Mesenteric fat pad (tissue), 1 donor: ENCODE results near the gene GALNS. TPM values are rescaled to one million over a fixed set of nuclear protein-coding genes. Genes with fewer than 3 reads are reported as not detected.

Source experiments
- DNase-seq: peaks from one replicate; pipeline ENCODE4 v3.0.0-alpha.2; 2020; ENCODE audit warnings: low spot score
- total RNA-seq: library from RNA; stranded (reverse); fragmentation: NEBNext Ultra II Directional; extraction: Animal tissue kit (Norgen Biotek cat#: 25700); gene quantifications from one replicate; pipeline ENCODE4 v1.2.1, GENCODE V29; 2021
- donor health status: DM: yes; HTN: yes; CAD: no.

The GALNS gene
- total RNA-seq, 1 donor from 2014 or later = 28.6 TPM

DNA sequence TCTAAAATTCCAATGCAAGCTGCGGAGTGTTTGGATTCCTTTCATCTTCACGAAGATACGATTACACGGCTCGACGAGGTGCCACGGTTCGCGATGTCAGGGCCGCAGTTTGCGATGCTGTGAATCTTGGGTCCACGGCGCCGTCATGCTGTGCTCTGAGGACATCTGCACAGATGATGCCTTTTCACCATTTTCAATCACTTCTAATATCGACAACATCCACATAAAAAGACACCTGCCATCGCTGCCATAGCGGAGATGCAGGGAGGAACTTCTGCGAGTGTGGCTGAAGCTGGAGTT is 38.2 kb downstream of the GALNS start:
- DNase-seq = no peak

DNA sequence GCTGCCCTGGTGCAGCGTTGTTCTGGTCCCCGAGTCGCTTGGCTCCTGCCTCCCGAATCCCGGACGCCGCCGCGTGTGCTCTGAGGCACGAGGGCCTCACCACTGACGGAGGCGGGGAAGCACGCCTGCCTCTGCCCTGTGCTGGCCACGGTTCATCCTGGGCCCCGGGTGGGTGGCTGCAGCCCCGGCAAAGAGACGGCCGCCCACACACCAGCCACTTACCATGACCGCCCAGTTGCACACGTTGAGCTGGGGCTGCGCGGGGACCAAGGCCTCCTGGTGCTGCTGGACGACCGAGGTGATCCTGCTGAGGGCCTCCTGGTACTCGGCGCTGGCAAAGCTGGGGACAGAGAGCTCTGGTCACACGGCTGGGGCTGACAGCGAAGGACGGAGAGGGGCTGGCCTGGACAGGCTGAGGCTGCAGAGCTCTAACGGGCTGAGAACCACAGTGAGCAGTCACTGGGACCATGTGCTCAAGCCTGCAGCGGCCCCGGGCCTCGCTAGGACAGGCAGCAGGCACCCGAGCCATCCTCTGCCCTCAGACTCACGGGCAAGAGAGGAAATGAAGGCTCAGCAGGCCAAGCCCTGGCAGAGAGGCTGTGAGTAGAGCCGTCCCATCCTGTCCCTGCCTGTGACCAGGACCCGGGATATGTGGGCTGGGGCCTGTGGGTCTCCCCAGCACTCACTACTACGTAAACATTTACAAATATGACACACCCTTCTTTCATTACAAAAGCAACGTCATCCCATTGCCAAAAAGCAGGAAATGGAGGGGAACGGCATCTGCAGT is 38.8 kb downstream of the GALNS start:
- DNase-seq = no peak

DNA sequence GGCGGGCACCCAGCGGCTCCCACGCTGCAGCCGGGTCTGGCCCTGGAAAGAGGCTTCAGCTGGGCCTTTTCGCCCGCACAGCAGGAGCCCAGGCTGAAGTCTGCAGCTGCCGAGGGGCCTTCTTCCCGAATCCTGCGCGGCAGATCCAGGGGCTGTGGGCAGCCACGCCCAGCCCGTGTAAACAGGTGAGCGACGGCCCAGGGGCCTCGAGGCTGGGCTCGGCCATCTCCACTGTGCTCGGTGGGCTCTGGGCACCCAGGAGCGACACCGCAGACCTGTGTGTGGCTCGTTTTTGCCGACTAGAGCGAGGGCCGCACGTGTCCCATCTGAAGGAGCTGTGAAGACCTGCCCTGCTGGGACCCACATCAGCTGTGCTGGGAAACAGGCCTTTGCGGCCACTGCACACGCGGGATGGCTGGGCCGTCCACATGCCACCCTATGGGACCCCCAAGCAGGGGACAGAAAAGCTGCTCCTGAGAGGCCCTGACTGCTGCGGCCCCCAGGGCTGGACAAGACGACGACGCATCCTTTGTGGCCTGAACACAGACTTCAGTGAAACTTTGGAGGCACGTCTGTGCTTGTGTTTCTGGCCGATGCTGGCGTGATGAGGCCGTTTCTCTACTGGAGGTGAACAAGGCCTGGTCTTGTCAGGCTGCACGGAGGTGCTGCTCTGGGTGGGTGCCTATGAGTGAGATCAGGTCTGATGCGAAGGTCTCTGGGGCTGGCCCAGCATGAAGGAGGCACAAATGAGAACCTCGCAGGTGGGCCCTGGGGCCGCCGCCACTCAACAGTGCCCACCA is 39.8 kb downstream of the GALNS start:
- no peak for DNase-seq

DNA sequence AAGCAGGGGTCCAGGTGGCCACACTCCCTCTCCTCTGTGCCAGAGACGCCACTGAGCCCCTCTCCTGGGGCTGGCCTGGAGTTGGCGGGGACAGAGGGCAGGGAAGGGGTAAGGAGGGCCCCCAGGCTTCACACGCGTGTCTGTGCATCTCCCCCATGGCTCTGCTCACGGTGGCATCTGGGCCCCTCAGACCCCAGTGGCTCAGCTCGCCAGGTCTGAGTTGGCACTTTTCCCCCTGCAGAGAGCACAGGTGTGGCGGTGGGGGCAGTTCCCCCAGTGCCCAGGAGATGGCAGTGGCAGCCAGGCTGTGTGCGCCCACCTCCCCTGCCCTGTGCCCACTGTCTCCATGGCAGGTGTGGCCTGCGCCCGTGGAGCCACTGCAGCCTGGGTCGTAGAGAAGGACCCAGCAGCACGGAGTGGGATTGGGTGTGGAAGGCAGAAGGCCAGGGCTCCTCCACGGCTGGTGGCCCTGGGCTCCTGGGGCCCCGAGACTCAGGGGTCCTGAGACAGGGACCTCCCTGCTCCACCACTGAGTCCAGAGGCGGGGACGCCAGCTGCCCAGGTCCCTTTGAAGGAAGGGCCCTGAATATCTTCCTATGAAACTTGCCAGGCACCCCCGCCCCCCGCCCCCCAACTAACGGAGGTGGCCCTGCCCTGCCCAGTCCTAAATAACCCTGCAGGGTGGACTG is 40.7 kb downstream of the GALNS start:
- no peak for DNase-seq

DNA sequence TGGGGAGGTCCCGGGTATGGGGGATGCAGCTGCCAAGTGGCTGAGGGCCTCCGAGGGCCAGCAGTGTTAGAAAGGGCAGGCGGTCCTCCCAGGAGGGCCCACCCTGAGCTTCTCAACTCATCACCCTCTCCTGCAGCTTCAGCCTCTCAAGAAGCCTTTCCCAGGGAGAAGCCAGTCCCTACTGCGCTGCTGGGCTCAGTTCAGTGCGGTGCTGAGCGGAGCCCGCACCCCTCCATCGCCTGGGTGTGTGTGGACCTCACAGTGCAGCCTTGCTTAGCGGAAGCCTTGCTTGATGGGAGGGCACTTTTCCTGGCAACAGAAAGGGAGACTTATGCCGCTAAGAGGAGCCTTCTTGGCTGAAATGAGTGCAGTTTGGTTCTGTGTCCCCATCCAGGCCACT is 41.5 kb downstream of the GALNS start:
- DNase-seq = no peak

DNA sequence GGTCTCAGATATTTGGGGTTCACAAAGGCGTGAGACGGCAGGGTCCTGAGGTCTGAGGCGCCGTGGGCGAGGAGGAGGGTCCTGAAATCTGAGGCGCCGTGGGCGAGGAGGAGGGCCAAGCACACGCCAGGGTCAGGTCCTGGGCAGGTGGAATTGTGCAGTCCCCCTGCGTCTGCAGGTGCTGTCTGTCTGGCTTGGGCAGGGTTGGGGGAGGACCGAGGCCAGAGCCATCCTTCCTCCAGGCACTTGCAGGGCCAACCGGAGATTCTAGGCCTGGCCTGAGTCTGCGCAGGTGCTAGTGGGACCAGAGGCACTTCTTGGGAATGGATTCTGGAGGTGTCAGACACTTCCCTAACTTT is 42.6 kb downstream of the GALNS start:
- DNase-seq = no peak

DNA sequence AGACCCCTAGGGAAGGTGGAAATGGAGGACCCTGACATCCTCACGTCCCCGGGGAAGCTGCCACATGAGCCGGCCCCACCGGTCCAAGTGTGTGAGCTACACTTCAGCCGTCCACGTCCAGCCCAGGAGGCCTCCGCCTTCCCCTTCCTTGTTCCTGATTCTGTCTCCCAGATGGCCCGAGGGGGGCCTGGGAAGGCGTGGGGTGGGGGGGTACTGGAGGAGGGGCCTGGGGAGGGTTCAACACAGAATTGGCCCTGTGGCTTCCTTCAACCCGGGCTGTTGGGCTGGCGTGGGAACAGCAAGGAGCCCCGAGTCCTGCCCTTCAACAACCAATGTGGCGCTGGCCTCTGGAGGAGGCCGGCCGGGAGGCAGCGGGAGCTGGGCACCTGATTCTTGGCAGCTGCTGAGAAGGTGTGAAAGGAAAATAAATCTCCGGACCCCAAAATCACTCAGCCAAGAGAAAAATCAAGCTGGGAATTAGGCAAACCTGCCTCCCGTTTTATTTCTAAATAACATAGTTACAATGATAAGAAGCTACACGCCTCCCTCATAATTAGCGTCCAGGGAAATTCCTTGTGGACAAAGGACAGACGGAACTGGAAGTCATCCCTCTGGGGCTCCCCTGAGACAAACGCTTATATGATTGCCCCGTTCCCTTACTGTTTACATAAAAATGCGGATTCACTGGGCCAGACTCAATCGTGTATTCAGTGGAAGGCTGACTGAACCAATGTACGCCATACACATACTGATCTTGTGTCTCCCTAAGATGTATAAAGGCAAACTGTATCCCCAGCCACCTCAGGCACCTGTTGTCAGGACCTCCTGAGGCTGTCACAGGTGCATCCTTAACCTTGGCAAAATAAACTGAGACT is 43.2 kb downstream of the GALNS start:
- no peak for DNase-seq

DNA sequence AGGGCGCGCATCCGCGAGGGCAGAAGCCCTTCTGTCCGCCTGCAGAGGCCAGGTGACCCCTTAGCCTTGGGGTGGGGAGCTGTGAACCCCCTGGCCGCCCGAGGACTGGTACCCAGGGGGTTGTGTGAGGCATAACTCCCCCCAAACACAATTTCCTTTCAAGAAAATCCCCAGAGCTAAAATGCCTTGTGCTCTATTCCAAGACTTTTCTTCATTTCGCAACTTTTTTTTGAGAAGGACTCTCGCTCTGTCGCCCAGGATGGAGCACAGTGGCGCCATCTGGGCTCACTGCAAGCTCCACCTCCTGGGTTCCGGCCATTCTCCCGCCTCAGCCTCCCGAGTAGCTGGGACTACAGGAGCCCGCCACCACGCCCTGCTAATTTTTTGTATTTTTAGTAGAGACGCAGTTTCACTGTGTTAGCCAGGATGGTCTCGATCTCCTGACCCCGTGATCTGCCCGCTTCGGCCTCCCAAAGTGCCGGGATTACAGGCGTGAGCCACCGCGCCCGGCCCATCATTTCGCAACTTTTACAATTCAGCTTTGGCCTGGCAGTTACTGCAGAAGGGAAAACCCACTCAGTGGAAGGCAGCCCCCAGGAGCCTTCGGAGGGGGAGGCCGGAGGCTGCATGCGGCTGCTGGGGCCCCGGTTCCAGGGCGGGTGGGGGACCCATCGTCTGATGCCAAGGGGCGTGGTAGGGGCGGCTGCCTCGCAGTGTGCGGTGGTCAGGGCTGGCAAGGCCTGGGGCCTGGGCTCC is 44.1 kb downstream of the GALNS start:
- DNase-seq = no peak

DNA sequence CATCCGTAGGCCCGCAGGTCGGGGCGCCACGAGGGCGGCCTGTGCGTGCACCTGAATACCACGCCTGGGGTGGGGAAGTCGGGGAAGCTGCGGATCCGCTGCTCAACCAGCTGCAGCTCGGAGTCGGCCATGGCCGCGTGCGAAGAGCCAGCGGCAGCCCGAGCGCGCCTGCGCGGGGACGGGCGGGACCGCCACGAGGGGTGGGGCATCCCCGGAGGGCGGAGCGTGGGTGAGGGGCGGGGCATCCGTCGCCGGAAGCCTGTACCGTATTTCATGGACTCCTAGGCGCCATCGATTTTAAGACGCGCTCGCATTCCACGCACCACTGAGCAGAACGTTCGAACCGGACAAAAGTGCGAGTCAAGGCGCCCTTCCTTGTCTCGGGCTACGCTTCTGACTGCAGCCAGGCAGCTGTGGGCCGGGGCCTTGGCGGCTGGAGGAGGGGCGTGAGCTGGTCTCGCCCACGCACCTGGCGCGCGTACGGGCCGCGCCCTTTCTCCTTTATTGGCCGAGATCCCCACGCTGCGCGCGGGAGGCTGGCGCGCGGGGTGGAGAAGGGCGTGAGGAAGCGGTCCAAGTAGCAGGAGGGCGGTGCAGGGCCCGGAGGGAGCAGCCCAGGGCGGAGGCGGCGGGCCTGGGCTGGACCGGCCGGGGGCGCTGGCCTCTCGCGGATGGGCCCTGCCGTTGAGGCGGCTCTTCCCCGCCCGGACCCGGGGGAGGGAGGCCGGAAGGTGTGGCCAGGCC is 44.8 kb downstream of the GALNS start, which contains the start of gene APRT:
Gene APRT, minus strand, starts transcription at position 160 of the 744 bp plus-strand sequence. Its CDS starts 29 bp downstream, at position 131.
- peak; percentile 99 for DNase-seq

DNA sequence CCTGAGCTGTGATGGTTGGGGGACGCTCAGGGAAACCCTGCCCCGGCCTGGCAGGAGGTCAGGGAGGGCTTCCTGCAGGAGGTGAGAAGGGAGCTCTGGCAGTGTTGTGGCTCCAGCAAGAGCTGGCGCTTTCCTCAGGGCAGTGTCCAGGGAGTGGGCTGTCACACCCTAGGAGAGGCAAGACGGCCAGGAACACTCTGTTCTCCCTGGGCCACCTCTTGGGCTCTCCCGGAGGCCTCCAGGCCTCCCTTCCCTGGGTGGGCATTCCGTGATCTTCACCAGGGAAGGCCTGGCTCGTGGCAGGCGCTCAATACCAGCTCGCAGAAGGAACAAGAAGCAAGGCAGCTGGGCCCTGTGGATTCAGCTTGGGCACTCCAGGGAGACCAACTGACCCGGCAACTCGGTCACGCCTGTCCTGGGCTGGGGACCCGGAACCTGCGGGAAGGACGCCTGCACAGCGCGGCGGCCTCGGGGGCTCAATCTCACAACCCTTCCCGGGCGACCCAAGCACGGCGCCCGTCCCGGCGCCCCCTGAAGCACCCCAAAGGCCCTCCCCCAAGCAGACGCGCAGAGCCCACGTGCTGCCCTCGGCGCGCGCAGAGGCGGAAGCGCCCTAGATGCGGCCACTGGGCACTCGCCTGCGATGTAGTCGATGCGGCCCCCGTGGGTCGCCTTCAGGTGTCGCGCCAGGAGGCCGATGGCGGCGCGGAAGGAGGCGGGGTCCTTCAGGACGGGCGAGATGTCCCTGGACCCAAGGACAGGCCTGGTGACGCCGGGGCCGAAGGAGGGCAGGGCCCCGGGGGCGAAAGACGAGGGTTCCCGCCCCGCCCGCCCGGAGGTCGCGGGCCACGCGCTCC is 45.6 kb downstream of the GALNS start:
- DNase-seq = no peak

DNA sequence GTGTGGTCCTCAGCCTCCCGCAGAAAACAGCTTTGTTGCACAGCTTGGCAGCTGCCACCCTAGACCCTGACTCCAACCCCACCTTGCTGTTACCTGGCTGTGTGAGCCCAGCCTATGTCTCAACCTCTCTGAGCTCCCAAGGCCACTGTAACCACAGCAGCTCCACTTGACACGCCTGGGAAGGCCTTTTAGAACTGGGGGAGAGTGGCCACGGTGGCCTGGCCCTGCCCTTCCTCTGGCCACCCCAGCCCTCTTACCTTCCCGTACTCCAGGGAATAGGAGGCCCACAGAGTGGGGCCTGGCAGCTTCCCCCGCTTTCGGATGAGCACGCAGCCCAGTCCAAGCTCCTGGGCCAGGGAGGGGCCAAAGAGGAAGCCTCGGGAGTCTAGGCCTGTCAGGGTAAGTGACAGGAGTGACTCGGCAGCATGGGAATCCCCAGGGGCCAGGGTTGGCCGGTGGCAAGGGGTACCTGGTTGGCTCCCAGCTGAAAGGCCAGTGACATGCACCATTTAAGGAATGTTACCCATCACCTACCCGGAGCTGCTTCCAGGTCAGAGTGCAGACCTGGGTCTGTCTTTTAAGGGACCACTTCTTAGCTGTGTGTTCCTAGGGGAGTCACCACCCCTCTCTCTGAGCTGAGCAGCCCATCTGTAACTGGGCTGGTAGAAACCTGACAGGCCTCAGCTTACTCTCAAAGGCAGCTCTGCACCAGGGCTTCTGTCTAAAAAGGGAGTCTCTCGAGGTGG is 46.4 kb downstream of the GALNS start:
- no peak for DNase-seq

DNA sequence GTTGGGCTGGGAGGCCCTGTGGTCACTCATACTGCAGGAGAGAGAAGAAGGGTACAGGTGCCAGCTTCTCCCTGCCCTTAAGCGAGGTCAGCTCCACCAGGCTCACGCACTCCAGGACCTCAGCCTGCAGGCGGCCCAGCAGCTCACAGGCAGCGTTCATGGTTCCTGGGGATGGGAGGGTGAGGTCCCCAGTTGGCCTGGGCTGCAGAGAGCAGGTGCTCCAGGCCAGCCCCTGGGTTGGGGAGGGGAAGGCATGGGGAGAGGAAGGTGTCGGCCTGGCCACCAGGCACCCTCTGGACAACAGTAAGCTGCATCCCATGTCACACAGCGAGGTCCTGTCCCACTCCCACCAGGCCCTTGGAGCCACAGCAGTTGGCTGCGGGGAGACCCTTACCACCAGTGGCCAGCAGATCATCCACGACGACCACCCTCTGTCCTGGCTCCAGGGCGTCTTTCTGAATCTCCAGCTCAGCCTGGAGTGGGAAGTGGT is 47.0 kb downstream of the GALNS start:
- no peak for DNase-seq

DNA sequence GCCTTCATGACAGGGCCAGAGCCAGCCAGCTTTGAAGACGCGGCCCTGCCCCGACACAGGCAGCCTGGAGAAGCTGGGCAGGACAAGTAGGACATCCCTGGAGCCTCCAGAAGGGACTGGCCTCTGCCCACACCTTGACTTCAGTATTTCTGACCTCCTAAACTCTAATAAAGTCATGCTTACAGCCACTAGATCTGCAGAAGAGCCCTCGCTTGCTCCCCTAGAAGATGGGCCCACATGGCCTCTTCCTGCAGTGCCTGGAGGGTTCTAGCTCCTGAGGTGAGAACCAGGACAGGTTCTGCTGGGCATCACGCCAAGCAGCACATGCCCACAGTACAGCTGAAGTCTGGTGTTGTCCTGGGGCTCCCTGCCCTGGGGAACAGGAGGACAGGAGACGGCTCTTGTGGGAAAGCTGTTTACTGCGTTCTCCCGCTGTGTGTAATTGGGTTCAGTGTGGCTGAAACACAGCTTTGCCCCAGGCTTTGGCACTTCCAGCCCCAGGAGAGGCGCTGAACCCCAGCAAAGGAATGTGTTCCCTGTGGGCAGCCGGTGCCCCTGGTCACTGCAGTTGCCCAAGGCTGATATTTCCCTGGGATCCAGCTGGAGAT is 47.6 kb downstream of the GALNS start:
- DNase-seq = no peak

DNA sequence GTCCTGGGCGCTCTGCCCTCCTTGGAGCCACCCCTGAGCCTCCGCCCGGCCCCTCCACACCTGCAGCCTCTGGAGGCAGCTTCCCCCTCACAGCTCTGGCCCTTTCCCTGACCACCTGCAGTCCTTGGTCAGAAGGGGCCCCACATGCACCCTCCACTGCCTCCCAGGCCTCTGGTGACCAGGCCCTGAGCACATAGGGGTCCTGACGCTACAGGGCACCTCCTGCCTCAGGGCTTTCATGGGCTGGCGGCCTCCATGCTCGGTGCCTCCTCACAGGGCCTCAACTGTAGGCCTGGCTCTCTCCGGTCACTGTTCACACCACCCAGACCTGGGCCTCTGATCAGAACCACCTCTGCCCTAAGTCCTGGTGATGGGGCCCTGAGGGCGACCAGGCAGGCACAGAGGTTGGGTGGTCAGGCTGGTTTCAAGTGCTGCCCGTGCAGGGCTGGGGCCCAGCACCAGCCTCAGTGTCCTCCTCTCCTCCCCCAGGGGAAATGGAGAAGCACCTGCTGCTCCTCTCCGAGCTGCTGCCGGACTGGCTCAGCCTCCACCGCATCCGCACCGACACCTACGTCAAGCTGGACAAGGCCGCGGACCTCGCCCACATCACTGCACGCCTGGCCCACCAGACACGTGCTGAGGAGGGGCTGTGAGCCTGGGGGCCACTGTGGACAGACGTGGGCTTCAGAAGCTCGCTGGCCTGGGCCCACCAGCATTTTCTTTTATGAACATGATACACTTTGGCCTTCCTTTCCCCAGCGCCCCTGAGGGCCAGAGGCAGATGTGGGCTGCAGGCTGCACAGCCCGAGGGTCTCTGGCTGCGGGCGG is 48.9 kb downstream of the GALNS start:
- no peak for DNase-seq

DNA sequence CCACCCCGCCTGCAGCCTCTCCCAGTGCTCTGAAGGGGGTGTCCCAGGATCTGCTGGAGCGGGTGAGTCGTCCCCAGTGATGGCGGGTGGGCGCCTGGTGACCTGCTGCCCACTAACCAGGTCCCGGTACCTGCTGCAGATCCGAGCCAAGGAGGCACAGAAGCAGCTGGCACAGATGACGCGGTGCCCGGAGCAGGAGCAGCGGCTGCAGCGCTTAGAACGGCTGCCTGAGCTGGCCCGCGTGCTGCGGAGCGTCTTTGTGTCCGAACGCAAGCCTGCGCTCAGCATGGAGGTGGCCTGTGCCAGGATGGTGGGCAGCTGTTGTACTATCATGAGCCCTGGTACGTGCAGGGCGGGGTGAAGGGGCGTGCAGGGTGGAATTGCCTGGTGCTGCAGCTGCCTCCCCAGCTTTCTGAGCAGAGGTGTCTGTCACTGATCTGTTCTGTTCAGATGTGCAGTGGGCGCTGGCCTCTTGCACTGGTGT is 49.6 kb downstream of the GALNS start:
- no peak for DNase-seq

DNA sequence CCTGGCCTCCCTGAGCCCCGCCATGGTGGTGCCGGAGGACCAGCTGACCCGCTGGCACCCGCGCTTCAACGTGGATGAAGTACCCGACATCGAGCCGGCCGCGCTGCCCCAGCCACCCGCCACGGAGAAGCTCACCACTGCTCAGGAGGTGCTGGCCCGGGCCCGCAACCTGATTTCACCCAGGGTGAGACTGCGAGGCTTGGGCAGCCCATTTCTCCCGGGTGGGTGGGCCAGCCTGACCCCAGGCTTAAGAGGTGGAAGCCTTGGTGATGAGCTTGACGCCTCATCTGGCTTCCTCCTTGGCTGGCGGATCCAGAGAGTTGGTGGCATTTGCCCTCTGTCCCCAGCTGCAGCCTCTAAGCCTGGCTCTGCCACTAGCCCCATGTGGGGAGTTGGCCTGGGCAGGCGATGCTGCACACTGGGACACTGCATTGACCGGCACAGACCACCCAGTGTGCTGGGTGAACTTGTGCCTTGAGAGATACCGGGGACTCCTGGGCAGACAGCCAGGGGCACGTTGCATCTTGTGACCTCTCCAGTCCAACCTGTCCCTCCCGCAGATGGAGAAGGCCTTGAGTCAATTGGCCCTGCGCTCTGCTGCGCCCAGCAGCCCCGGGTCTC is 50.1 kb downstream of the GALNS start:
- DNase-seq = no peak
